ENCODE data around the gene CLPSL1.
A peak's percentile ranks its signal among the peaks of the same experiment; 100 is the strongest.

- TF ChIP-seq CTCF (IDR thresholded peaks at IDR 0.05) (peak; percentile 63 to 98 (median 96)), POLR2A (IDR thresholded peaks at IDR 0.05) (no peak)
Observed at GRCh38 chr6:35737413-35738211, 43.2 kb upstream of the CLPSL1 start.
